MM.1S (cell line): ENCODE results near the gene ATAD3B.

Experiments
- EZH2 ChIP-seq: fragments of 300-600 bp; sonication (generic); optimal IDR thresholded peaks from 2 replicates; pipeline ENCODE3; 2017; ENCODE audit warnings: low read depth, mild to moderate bottlenecking, antibody characterized with exemption, low read length, mixed read lengths
- EZH2phosphoT487 ChIP-seq: fragments of 300-600 bp; sonication (generic); IDR thresholded peaks from 2 replicates; pipeline ENCODE4 v1.6.1; 2018; ENCODE audit warnings: antibody characterized with exemption, low read length
- TF ChIP-seq, protein P1 (sequence below): fragments of 300-600 bp; sonication (generic); IDR thresholded peaks from 2 replicates; pipeline ENCODE4 v1.5.1; 2016; ENCODE audit warnings: antibody characterized with exemption, low read length, mixed read lengths

DNA sequence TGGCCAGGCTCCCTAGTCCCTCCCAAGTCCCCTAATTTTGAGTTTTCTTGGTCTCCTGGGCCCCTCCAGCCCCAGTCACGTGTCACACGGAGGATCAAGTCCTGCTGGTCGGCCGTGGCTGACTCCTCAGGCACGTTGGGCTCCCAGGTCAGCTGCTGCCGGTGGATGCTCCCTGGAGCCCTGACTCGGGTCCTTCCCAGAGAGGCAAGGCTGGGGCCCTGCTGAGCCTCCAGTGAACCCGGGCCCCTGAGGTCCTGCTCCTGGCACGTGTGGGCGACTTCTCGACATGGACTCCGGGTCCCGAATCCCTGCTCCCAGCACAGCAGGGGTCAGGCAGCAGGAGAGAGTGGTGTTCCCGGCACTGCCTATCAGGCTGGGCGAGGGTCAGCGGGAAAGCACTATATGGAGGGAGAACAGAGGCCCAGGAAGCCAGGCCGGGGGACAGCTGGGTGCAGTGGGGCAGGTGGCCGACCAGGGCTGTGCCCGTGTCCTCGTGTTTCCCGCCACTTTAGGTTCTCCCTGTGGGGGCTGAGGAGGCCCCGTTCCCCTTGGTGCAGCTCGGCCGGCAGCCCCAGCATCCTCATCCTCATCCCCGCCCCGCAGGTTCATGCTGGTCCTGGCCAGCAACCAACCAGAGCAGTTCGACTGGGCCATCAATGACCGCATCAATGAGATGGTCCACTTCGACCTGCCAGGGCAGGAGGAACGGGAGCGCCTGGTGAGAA is 55.7 kb downstream of the ATAD3B start:
- TF ChIP-seq, protein P1, sequence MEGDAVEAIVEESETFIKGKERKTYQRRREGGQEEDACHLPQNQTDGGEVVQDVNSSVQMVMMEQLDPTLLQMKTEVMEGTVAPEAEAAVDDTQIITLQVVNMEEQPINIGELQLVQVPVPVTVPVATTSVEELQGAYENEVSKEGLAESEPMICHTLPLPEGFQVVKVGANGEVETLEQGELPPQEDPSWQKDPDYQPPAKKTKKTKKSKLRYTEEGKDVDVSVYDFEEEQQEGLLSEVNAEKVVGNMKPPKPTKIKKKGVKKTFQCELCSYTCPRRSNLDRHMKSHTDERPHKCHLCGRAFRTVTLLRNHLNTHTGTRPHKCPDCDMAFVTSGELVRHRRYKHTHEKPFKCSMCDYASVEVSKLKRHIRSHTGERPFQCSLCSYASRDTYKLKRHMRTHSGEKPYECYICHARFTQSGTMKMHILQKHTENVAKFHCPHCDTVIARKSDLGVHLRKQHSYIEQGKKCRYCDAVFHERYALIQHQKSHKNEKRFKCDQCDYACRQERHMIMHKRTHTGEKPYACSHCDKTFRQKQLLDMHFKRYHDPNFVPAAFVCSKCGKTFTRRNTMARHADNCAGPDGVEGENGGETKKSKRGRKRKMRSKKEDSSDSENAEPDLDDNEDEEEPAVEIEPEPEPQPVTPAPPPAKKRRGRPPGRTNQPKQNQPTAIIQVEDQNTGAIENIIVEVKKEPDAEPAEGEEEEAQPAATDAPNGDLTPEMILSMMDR = no peak
- TF ChIP-seq EZH2 (no peak), EZH2phosphoT487 (no peak)
